A549 (cell line): Measurements from ENCODE around the gene SSPN. TPM values are rescaled to one million over a fixed set of nuclear protein-coding genes. Genes with fewer than 3 reads are reported as not detected.

Experiments
- ATAC-seq, 2 experiments: fragments of 200-7000 bp in 1 of 2; fragments of >200 bp in 1 of 2; cut with Nextera tagmentation in 1 of 2; cut with Tn5 transposase in 1 of 2; 3 replicates each; pipeline versions ENCODE4 v1.8.0 to v1.9.1; 2018 to 2020; ENCODE audit warnings: mild to moderate bottlenecking in 1 of 2, moderate library complexity in 1 of 2
- CTCF ChIA-PET: fragments of 300-600 bp; sonication (Branson Sonifier 250); formaldehyde crosslinking; extraction: SDS; loops from one replicate; lab custom pipeline; 2021; ENCODE audit warnings: antibody characterized with exemption, inconsistent platforms; lab: Yijun Ruan, JAX
- POLR2A ChIA-PET: fragments of 350-600 bp; formaldehyde crosslinking; extraction: SDS; loops from one replicate; lab custom pipeline; 2021; ENCODE audit warnings: antibody characterized with exemption, inconsistent platforms; lab: Yijun Ruan, JAX
- DNase-seq, 2 experiments: peaks; one replicate each; pipeline versions ENCODE4 v3.0.0 to v3.0.0-alpha.2; 2011 to 2016; ENCODE audit warnings: low read depth in 1 of 2, low spot score in 1 of 2
- FAIRE-seq: peaks from 2 replicates; lab custom pipeline; 2011; peaks lifted over from hg19 to GRCh38; lab: Jason Lieb, UNC
- H3K27ac ChIP-seq, 2 experiments: fragments of >200 bp; sonication (Bioruptor Twin); formaldehyde crosslinking; 3 replicates each; pipeline ENCODE4 v1.5.1; 2016 to 2017
- H3K4me1 ChIP-seq: fragments of >200 bp; sonication (Bioruptor Twin); formaldehyde crosslinking; 3 replicates; pipeline ENCODE4 v1.6.1; 2016
- H3K4me2 ChIP-seq: fragments of >200 bp; sonication (Bioruptor Twin); formaldehyde crosslinking; 3 replicates; pipeline ENCODE4 v1.6.1; 2016
- H3K4me3 ChIP-seq: fragments of >200 bp; sonication (Bioruptor Twin); formaldehyde crosslinking; 3 replicates; pipeline ENCODE4 v1.5.1; 2016
- H3K9me3 ChIP-seq: fragments of >200 bp; sonication (Bioruptor Twin); formaldehyde crosslinking; 3 replicates; pipeline ENCODE4 v1.6.1; 2016
- BCL3 ChIP-seq: fragments of >200 bp; sonication (Bioruptor Twin); formaldehyde crosslinking; IDR thresholded peaks from 3 replicates; pipeline ENCODE4 v1.6.1; 2016
- BHLHE40 ChIP-seq: IDR thresholded peaks from 2 replicates; pipeline ENCODE4 v1.6.1; 2012; ENCODE audit warnings: low read depth, low read length, inconsistent platforms
- CBX8 ChIP-seq: fragments of 200-600 bp; sonication (generic); IDR thresholded peaks from 2 replicates; pipeline ENCODE4 v1.6.1; 2016
- CHD4 ChIP-seq: fragments of 200-600 bp; sonication (generic); IDR thresholded peaks from 2 replicates; pipeline ENCODE4 v1.6.1; 2016; ENCODE audit warnings: antibody characterized with exemption, mild to moderate bottlenecking, borderline replicate concordance
- E2F6 ChIP-seq: IDR thresholded peaks from 2 replicates; pipeline ENCODE4 v1.6.1; 2012; ENCODE audit warnings: low read depth, borderline replicate concordance
- EHF ChIP-seq: fragments of 250-450 bp; sonication (Bioruptor Pico); IDR thresholded peaks from 2 replicates; pipeline ENCODE4 v1.5.0; 2020; ENCODE audit warnings: mild to moderate bottlenecking
- EP300 ChIP-seq, 2 experiments: fragments of >200 bp; sonication (Bioruptor Twin); formaldehyde crosslinking; IDR thresholded peaks; 2 replicates in 1 of 2; 3 replicates in 1 of 2; pipeline ENCODE4 v1.6.1; 2016 to 2017
- ESRRA ChIP-seq: fragments of 150-350 bp; IDR thresholded peaks from 2 replicates; pipeline ENCODE4 v1.6.1; 2014; ENCODE audit warnings: mild to moderate bottlenecking, low read length, borderline replicate concordance
- FOSL2 ChIP-seq, 2 experiments: fragments of 450-650 bp in 1 of 2; fragments of >200 bp in 1 of 2; sonication (Bioruptor Twin) in 1 of 2; formaldehyde crosslinking; IDR thresholded peaks; 2 replicates each; pipeline versions ENCODE4 v1.5.0 to v1.6.1; 2016 to 2020; ENCODE audit warnings: mild to moderate bottlenecking in 1 of 2, moderate library complexity in 1 of 2
- HES2 ChIP-seq: fragments of >200 bp; sonication (Bioruptor Twin); formaldehyde crosslinking; IDR thresholded peaks from 2 replicates; pipeline ENCODE4 v1.6.1; 2016
- HMGXB4 ChIP-seq: fragments of 250-450 bp; sonication (Bioruptor Pico); IDR thresholded peaks from 2 replicates; pipeline ENCODE4 v1.5.0; 2021; ENCODE audit warnings: mild to moderate bottlenecking, moderate library complexity, borderline replicate concordance
- HOXA7 ChIP-seq: fragments of 250-450 bp; sonication (Bioruptor Pico); IDR thresholded peaks from 2 replicates; pipeline ENCODE4 v1.5.0; 2020; ENCODE audit warnings: mild to moderate bottlenecking, moderate library complexity
- JUNB ChIP-seq: fragments of >200 bp; sonication (Bioruptor Twin); formaldehyde crosslinking; IDR thresholded peaks from 2 replicates; pipeline ENCODE4 v1.6.1; 2016
- NFE2L2 ChIP-seq: fragments of 150-350 bp; conservative IDR thresholded peaks from 2 replicates; pipeline ENCODE4 v1.6.1; 2014; ENCODE audit warnings: low read length
- NPAS2 ChIP-seq: fragments of 250-450 bp; sonication (Bioruptor Pico); IDR thresholded peaks from 2 replicates; pipeline ENCODE4 v1.8.0; 2022; ENCODE audit warnings: mild to moderate bottlenecking, moderate library complexity, borderline replicate concordance
- NR3C1 ChIP-seq: fragments of >200 bp; sonication (Bioruptor Twin); formaldehyde crosslinking; IDR thresholded peaks from 3 replicates; pipeline ENCODE4 v1.6.1; 2017
- PBX3 ChIP-seq: IDR thresholded peaks from 2 replicates; pipeline ENCODE4 v1.6.1; 2012
- RFX5 ChIP-seq: fragments of 450-650 bp; IDR thresholded peaks from 2 replicates; pipeline ENCODE4 v1.7.1; 2014; ENCODE audit warnings: antibody characterized with exemption, mild to moderate bottlenecking, moderate library complexity
- TFCP2L1 ChIP-seq: fragments of 250-450 bp; sonication (Bioruptor Pico); IDR thresholded peaks from 2 replicates; pipeline ENCODE4 v1.5.0; 2021; ENCODE audit warnings: mild to moderate bottlenecking
- ZNF302 ChIP-seq: fragments of 250-450 bp; sonication (Bioruptor Pico); IDR thresholded peaks from 2 replicates; pipeline ENCODE4 v1.9.0; 2021; ENCODE audit warnings: inconsistent platforms, mild to moderate bottlenecking, moderate library complexity
- WGBS: methylation state at CpG from one replicate; pipeline ENCODE4 v1.1.6; 2017; ENCODE audit errors: missing lambda C conversion rate; 5-methylcytosine and 5-hydroxymethylcytosine counted together
- polyA plus RNA-seq, 4 experiments: library from polyadenylated mRNA; depleted of rRNA in 3 of 4; stranded (reverse); fragments of >200 nt; fragmentation: RNase III in 1 of 4; extraction: RNeasy Plus Mini Kit Qiagen cat#74134 plus additional on column Dnase treatment in 1 of 4; gene quantifications; 2 replicates in 3 of 4; 3 replicates in 1 of 4; pipeline ENCODE4 v1.2.3, GENCODE V29; 2011 to 2017

SSPN gene
- polyA plus RNA-seq, 2 of the 4 experiments (the other 2 are of a cell fraction) = 0.85 to 2.6 TPM

- ChIA-PET POLR2A (no interaction called here), CTCF (interaction anchor here (0.9 to 1.6 kb wide), 3 partner anchors 10 to 55 kb away, joined by 3 to 7 read pairs (median 4); no protein-coding TSS in a partner anchor)
- FAIRE-seq = no peak
Measured at GRCh38 chr12:26219736-26220135, 24.4 kb downstream of the SSPN start.

GRCh38 chr12:26224657-26225056 lies 29.3 kb downstream of the SSPN start:
- CTCF ChIA-PET = interaction anchor here (0.6 kb wide), 1 partner anchor 37 kb away, joined by 3 read pairs; no protein-coding TSS in a partner anchor
- Histone ChIP-seq H3K9me3 (no peaks in the 10 kb centered on the region), H3K4me1 (no peaks in the 10 kb centered on the region; the same call in 2 of the 3 replicates), H3K4me2 (no peak overlapping the region), H3K27ac (no peak overlapping the region), H3K4me3 (no peak overlapping the region)
- TF ChIP-seq BCL3 (no peak), TFCP2L1 (CRISPR knock-in tag) (no peak), ZNF302 (CRISPR knock-in tag) (no peak), NFE2L2 (no peak), EP300 (IDR thresholded peaks at IDR 0.05) (no peak), HMGXB4 (CRISPR knock-in tag) (no peak), PBX3 (no peak), FOSL2 (IDR thresholded peaks at IDR 0.05) (no peak), FOSL2 (CRISPR knock-in tag; IDR thresholded peaks at IDR 0.05) (no peak), CHD4 (no peak), EHF (CRISPR knock-in tag) (no peak)
- DNase-seq (no peak), ATAC-seq (no peak), FAIRE-seq (no peak)
- POLR2A ChIA-PET = no interaction called here
- WGBS = 82% methylated on average over 5 of the region's 5 CpGs

More at GRCh38 chr12:26219736-26220135, 24.4 kb downstream of the SSPN start:
- peaks cover 5% of the 10 kb centered on the region; the same call in 1 of the 3 replicates for H3K9me3 ChIP-seq
- H3K4me2 ChIP-seq = no peak overlapping the region
- H3K27ac ChIP-seq = no peak overlapping the region
- no peak overlapping the region for H3K4me3 ChIP-seq
- WGBS = 80% methylated on average over 6 of the region's 6 CpGs
- no peak for TF ChIP-seq CBX8
- no peak for TF ChIP-seq RFX5
- TF ChIP-seq HES2 = no peak
- no peak for TF ChIP-seq NR3C1
- no peak for TF ChIP-seq E2F6
- TF ChIP-seq NPAS2 (CRISPR knock-in tag) = no peak
- TF ChIP-seq BHLHE40 = no peak
- no peak for TF ChIP-seq JUNB
- no peaks in the 10 kb centered on the region for H3K4me1 ChIP-seq
- ATAC-seq (no peak), DNase-seq (no peak)

- ChIA-PET CTCF (interaction anchor here (0.6 kb wide), 1 partner anchor 430 kb away, joined by 4 read pairs; no protein-coding TSS in a partner anchor), POLR2A (interaction anchor here (0.6 kb wide), 1 partner anchor 103 kb away, joined by 3 read pairs; no protein-coding TSS in a partner anchor)
- 82% methylated on average over 10 of the region's 10 CpGs for WGBS
- DNase-seq (no peak), FAIRE-seq (no peak), ATAC-seq (peak in 1 of 2 experiments; percentile 22; a peak in 1 of 6 replicates)
- no peak for TF ChIP-seq HOXA7 (CRISPR knock-in tag)
- no peak for TF ChIP-seq FOSL2 (IDR thresholded peaks at IDR 0.05)
- no peak for TF ChIP-seq FOSL2 (CRISPR knock-in tag; IDR thresholded peaks at IDR 0.05)
- TF ChIP-seq ESRRA = no peak
- H3K4me2 ChIP-seq = peak overlapping the region; percentile 89; the same call in 2 of the 3 replicates
- no peak overlapping the region for H3K27ac ChIP-seq
- H3K4me3 ChIP-seq = no peak overlapping the region
- H3K4me1 ChIP-seq = no peaks in the 10 kb centered on the region; the same call in 2 of the 3 replicates
- no peaks in the 10 kb centered on the region for H3K9me3 ChIP-seq
Measured at GRCh38 chr12:26226122-26226521, 30.7 kb downstream of the SSPN start.
